HUDEP-2 (cell line): Measurements from ENCODE around the gene ELN.
"Not testable (repeated sequence)": the region's sequence is repeated elsewhere in the genome, so short reads cannot be mapped to it uniquely, and the experiment has no call there.

ENCODE experiments used
- DNase-seq, 76 experiments: peaks; one replicate each; lab custom pipeline; 2025; ENCODE audit not compliant: unreplicated experiment in 76 of 76; lab: John Stamatoyannopoulos, UW

Gene ELN

DNA sequence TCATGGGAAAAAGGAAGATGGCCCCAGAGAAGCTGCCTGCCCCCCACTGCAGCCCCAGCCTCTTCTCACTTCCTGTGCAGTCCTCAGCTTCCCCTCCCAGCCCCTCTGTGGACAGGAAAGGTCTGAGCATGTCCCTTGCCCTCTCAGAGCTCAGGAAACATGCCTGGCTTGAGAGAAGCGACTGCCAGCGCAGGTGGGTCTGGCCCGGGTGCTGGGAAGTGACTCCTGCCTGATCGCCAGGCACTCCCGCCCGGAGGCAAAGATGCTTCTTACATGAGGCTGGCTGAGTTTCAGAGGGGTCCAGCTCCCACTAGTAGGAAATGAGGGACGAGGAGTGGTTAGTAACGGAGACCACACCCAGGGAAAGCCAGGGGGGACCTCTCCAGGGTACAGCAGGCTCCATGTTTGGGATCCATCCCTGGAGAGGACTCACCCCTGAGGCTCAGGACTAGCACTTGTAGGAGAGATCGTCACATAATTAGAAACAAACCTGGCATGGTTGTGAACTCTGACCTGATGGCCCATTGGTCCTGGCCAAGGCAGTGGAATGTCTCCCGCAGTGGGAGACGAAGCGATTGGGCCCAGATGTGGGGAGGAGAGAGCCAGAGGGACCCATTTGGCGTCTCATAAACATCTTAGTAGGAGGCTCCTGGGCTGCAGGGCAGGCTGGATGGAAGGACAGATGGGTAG, 12.3 kb downstream of the ELN start:
- DNase-seq, result no peak

GRCh38 chr7:74040791-74041520, 13.0 kb downstream of the ELN start:
- no peak for DNase-seq

- DNase-seq, result no peak
These were observed 15.0 kb downstream of the ELN start for GRCh38 chr7:74042746-74043522.

DNA sequence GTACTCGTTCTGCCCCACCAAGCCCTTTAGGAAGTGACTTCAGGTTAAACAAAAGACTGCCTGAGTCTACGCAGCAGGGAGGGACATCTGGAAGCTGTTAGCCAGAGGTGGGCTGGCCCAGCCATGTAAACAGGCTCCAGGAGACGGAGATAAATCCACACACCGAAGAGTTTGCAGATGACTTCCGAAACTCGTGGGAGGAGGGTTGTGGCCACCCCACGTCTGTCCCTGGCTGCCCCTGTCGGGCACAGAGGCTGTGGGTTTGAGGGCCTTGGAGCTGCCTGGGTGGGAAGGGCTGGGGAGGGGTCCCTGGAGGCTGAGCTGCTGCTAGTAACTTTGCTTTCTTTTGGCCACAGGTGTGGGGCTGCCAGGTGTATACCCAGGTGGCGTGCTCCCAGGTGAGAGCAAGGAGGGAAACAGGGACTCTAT, 15.6 kb downstream of the ELN start:
- no peak for DNase-seq

GRCh38 chr7:74044366-74045350, 16.7 kb downstream of the ELN start:
- no peak for DNase-seq

DNA sequence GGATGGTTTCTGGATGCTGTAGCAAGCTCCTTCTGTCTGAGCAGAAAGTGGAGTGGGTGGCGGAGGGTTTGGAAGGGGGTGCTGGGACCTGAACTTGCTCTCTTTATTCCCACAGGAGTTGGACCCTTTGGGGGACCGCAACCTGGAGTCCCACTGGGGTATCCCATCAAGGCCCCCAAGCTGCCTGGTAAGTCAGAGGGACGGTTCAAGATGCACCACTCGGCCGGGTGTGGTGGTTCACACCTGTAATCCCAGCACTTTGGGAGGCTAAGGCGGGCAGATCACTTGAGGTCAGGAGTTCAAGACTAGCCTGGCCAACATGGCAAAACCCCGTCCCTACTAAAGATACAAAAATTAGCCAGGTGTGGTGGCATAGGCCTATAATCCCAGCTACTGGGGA, 18.6 kb downstream of the ELN start:
- DNase-seq, result not testable (repeated sequence)

DNA sequence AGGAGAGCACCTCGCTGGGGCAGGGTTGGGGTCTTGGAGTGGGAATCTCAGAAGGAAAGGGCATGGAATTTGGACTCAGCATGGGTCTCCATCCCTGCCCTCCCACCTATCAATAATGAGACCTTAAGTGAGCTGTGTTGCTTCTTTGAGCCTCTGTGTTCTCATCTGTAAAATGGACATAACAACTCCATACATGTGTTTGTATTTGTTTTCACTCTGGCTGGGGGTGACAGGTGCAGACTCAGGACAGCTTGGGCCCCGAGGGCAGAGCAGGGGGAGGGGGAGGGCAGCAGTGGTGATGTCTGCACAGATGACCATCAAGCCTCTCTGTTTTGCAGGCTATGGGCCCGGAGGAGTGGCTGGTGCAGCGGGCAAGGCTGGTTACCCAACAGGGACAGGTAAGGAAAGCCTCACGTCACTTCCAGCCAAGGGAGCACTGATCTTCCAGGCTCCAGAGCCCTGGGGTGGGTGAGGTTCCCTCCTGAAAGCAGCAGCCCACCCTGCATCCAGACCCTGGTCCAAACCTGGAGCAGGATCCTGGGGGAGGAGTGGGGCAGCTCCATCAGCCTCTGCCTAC, 19.9 kb downstream of the ELN start:
- no peak for DNase-seq

DNA sequence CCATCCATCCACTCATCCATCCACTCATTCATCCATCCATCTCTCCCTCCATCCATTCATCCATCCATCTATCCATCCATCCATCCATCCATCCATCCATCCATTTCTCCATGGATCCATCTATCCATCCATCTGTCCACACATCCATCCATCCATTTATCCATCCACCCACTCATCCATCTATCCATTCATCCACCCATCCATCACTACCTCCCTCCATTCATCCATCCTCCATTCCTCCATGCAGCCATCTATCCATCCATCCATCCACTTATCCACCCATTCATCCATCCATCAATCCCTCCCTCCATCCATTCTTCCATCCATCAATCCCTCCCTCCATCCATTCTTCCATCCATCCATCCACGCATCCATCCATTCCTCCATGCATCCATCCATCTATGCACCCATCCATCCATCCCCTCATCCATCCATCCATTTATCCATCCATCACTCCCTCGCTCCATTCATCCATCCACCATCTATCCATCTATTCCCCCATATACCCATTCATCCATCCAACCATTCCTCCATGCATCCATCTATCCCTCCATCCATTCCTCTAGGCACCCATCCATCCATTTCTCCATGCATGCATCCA, 21.1 kb downstream of the ELN start:
- no peak for DNase-seq

DNA sequence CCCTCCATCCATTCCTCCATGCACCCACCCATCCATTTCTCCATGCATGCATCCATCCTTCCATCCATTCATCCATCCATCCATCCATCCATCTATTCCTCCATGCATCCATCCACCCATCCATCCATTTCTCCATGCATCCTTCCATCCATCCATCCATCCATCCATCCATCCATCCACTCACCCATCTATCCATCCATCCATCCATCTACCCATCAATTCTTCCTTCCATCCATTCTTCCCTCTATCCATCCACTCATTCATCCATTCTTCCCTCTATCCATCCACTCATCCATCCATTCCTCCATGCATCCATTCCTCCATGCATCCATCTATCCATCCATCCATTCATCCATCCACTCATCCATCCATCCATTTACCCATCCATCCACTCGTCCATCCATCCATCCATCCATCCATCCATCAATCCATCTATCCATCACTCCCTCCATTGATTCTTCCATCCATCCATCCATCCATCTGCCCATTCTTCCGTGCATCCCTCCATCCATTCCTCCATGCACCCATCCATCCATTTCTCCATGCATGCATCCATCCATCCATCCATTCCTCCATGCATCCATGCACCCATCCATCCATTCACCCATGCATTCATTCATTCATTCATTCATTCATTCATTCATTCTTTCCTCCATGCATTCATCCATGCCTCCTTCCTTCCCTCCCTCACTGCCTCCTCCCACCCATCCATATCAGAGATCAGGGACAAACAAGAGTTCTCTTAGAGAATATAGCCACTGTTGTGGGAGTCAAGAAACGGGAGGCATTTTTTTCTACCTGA, 22.2 kb downstream of the ELN start:
- no peak for DNase-seq

GRCh38 chr7:74051193-74051592, 23.2 kb downstream of the ELN start:
- no peak for DNase-seq

GRCh38 chr7:74051629-74052410, 23.8 kb downstream of the ELN start:
- DNase-seq, result peak in 22 of 76 experiments; percentile 1 to 34 (median 14)

DNA sequence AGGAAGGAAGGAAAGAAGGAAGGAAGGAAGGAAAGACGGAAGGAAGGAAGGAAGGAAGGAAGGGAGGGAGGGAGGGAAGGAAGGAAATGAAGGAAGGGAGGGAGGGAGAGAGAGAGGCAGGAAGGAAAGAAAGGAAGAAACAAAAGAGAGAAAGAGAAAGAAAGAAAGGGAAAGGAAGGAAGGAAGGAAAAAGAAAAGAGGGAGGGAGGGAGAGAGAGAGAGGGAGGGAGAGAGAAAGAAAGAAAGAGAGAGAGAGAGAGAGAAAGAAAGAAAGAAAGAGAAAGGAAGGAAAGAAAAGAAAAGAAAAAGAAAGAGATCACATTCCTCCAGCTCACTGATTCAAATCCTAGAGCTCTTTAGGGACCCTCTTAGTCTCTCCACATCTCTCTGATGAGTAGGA, 24.7 kb downstream of the ELN start:
- no peak for DNase-seq

- no peak for DNase-seq
These were observed 25.7 kb downstream of the ELN start for GRCh38 chr7:74053589-74054186.

DNA sequence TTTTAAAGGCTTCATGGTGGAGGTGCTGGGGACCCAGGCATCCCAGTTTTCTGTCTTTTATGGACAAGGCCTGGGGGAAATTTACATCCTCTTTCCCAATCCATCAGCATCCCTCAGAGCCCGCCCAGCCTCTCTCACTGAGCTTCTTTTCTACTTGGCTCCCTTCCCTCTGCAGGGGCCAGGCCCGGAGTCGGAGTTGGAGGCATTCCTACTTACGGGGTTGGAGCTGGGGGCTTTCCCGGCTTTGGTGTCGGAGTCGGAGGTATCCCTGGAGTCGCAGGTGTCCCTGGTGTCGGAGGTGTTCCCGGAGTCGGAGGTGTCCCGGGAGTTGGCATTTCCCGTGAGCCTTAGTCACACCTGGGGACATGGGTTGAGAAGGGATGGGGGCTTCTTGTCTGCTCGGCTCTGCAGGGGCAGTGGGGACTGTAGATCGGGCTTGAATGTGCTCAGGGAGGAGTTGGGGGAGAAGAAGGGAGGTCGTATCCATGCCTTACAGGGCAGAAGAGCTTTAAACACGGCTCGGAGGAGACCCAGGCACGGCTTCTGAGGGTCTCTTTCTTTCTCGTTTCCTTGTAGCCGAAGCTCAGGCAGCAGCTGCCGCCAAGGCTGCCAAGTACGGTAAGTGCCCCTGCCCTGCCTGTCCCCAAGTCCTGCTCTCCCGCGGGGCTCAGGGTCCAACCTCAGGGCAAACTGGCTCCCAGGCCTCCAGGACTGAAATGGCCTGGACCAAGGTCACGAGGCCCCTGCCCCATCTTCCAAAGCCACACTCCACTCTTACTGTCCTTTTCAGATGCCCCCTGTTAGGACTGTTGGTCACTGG, 28.3 kb downstream of the ELN start:
- no peak for DNase-seq

DNA sequence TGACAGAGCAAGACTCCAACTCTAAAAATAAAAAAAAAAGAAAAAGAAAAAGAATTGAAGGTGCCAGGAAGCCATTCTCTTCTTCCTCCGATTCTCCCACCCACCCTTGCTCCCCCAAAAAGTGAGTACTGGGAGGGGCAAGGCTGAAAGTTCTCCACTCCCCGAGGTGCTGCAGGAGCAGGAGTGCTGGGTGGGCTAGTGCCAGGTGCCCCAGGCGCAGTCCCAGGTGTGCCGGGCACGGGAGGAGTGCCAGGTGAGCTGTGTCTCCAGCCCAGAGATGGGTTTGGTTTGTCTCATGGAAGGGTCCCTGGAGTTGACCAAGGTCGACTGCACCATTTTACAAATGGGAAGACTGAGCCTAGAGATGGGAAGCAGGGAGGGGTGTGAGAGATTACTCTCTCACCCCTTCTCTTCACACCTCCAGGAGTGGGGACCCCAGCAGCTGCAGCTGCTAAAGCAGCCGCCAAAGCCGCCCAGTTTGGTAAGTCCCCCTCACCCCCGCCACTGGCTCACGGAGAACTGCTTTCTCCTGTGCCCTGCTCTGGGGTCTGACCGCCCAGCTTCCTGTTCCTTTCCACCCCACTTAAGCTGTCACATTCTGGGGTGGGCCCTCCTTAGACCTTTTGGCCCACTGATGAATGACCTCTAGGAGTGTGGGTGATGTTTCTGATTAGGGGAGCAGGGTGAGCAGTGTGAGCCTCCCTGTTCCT, 29.4 kb downstream of the ELN start:
- no peak for DNase-seq

GRCh38 chr7:74057987-74058386, 30.0 kb downstream of the ELN start:
- DNase-seq, result no peak
